ENCODE measurements around the gene FHIT.

- TF ChIP-seq POLR2AphosphoS5 (IDR thresholded peaks at IDR 0.05; ENCODE audit: low read depth, low read length): no peak
- no peak for TF ChIP-seq POLR2A (IDR thresholded peaks at IDR 0.05; ENCODE audit: low read depth, low read length)
These were observed 1540.7 kb downstream of the FHIT start for GRCh38 chr3:59710554-59710953.

All from GM12892 (cell line).